ENCODE results near the gene SFTA2.

Gene SFTA2

DNA sequence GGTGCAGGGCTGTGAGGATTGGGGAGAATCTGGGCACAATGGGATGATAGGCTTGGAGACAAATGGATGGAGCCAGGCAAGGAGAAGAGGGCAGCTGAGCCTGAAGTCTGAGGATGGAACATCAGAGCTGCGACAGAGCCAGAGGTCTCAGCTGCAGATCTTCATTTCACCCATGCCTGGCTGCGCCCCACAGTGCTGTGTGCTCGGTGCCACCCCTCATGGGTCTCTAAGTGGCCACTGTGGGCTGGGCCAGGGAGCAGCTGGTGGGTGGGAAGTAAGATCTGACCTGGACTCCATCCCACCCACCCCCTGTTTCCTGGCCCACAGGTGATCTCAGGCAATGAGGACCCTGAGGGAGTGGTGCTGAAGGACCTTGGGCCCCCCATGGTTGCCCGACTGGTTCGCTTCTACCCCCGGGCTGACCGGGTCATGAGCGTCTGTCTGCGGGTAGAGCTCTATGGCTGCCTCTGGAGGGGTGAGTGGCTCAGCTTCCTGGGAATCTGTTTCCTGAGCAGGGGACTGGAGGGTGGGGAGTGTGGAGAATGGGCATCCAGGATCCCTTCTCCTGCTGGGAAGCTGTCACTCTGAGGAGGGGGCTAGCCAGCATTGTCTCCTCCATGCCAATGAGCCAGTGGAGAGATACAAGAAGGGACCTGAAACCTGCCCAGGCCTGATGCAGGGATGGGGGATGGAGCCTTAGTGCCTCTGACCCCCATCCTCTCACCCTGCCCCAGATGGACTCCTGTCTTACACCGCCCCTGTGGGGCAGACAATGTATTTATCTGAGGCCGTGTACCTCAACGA is 41.1 kb downstream of the SFTA2 start:
- DNase-seq (ENCODE audit: low read depth, low spot score), result no peak

GRCh38 chr6:30889921-30890645 is 41.9 kb downstream of the SFTA2 start:
- no peak for DNase-seq (ENCODE audit: low read depth, low spot score)

DNA sequence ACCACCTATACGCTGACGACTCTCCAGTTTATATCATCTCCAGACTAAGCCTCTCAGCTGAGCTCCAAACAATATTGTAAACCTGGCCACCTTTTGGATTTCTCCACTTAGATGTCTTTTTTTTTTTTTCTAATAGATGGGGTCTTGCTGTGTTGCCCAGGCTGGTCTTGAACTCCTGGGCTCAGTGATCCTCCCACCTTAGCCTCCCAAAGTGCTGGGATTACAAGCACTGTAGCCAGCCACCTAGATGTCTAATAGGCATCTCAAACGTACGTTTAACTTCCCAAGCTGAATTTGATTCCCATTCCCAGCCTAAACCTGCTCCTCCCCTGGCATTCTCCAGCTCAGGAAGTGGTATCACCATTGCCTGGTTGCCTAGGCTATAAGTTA is 42.5 kb downstream of the SFTA2 start:
- DNase-seq (ENCODE audit: low read depth, low spot score), result no peak

DNA sequence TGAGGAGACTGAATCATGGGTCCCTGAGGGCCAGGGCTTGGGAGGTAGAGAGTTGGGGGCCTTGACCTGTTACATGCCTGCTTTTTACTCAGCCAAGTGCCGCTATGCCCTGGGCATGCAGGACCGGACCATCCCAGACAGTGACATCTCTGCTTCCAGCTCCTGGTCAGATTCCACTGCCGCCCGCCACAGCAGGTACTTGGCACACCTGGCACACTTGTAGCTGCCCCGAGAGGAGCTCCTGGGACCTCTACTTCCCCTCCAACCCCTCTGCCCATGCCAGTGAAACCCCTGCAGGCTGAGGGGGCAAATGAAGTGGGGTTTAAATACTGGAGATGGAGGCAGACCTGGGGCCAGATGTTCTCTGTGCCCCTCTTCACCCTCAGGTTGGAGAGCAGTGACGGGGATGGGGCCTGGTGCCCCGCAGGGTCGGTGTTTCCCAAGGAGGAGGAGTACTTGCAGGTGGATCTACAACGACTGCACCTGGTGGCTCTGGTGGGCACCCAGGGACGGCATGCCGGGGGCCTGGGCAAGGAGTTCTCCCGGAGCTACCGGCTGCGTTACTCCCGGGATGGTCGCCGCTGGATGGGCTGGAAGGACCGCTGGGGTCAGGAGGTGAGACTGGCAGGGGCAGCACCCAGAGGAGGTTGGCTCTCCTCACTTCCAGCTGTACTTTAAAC is 43.0 kb downstream of the SFTA2 start:
- DNase-seq (ENCODE audit: low read depth, low spot score), result no peak

GRCh38 chr6:30887901-30888815 is 43.8 kb downstream of the SFTA2 start:
- no peak for DNase-seq (ENCODE audit: low read depth, low spot score)

GRCh38 chr6:30886897-30887255 is 45.1 kb downstream of the SFTA2 start:
- DNase-seq (ENCODE audit: low read depth, low spot score), result no peak

- DNase-seq (ENCODE audit: low read depth, low spot score), result no peak
Measured at GRCh38 chr6:30885999-30886896, 45.7 kb downstream of the SFTA2 start.

GRCh38 chr6:30885481-30885998 is 46.4 kb downstream of the SFTA2 start:
- no peak for DNase-seq (ENCODE audit: low read depth, low spot score)

GRCh38 chr6:30884521-30885480 is 47.2 kb downstream of the SFTA2 start:
- no peak for DNase-seq (ENCODE audit: low read depth, low spot score)

GRCh38 chr6:30883685-30884520 is 48.1 kb downstream of the SFTA2 start, which contains the start of gene DDR1:
TSS of gene DDR1 (plus strand) at chr6:30884519. CDS start at chr6:30888730, 4,211 bp downstream.
- DNase-seq (ENCODE audit: low read depth, low spot score), result no peak

- DNase-seq (ENCODE audit: low read depth, low spot score), result no peak
Measured at GRCh38 chr6:30882759-30883684, 48.9 kb downstream of the SFTA2 start.

GRCh38 chr6:30882204-30882758 is 49.7 kb downstream of the SFTA2 start:
- DNase-seq (ENCODE audit: low read depth, low spot score), result no peak

DNA sequence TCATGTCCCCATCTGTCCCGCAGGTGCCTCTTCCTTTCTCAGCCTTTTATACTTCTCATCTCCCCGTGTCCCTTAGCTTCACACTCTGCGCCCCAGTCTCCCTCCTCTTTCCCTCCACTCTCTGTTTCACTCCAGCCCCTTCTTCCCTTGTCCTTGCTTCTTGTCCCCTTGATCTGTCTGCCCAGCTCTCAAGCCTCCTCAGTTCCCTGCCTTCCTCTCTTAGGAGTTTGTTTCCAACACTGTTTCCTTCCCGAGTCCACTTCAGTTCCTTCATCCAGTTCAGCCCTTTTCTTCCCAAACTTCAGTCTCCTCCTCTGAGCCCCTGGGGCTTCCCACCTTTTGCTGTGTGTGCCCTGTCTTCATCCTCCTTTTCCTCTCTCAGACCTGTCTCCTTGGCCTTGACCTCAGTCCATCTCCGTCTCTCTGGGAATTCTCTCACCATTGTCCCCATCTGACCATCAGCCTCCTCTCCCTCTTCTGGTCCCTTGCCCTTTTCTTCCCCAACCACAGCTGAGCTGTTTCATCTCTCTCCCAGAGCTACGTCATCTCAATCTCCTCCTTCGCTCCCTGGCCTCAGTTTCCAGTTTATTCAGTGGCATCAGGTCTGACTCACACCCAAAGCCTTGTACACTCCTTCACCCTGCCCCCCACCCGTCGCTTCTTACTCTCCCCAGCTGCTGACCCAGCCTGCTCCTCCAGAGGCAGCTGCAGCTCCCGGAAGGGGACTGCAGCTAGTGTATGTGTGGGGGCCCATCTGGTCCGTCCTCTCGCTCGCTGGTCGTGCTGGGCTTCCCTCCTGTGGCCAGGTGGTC is 50.4 kb downstream of the SFTA2 start:
- no peak for DNase-seq (ENCODE audit: low read depth, low spot score)
